HepG2 (cell line): ENCODE measurements around the gene EXOSC6. TPM values are rescaled to one million over a fixed set of nuclear protein-coding genes. Genes with fewer than 3 reads are reported as not detected.

Experiments
- CREB1 ChIP-seq, 2 experiments: fragments of 450-650 bp in 1 of 2; IDR thresholded peaks; 2 replicates each; pipeline ENCODE4 v1.6.1; 2016 to 2017; ENCODE audit warnings: control low read depth in 1 of 2, mild to moderate bottlenecking in 1 of 2, missing compliant biosample characterization in 1 of 2, missing genetic modification characterization in 1 of 2
- DNMT1 ChIP-seq: sonication (generic); formaldehyde crosslinking; IDR thresholded peaks from 2 replicates; pipeline ENCODE4 v1.5.1; 2020; ENCODE audit warnings: mild to moderate bottlenecking, missing genetic modification reagents
- FOXM1 ChIP-seq: sonication (generic); formaldehyde crosslinking; IDR thresholded peaks from 2 replicates; pipeline ENCODE4 v1.5.0; 2020; ENCODE audit warnings: missing genetic modification reagents
- HHEX ChIP-seq: IDR thresholded peaks from 2 replicates; pipeline ENCODE4 v1.6.1; 2016; ENCODE audit warnings: control low read depth
- HOXA7 ChIP-seq: sonication (generic); formaldehyde crosslinking; IDR thresholded peaks from 2 replicates; pipeline ENCODE4 v1.8.1; 2022; ENCODE audit warnings: mild to moderate bottlenecking, missing genetic modification reagents, moderate library complexity
- KDM3A ChIP-seq: IDR thresholded peaks from 2 replicates; pipeline ENCODE4 v1.6.1; 2018; ENCODE audit warnings: low read depth, missing compliant biosample characterization
- NCOA5 ChIP-seq: sonication (generic); formaldehyde crosslinking; IDR thresholded peaks from 2 replicates; pipeline ENCODE4 v1.4.0; 2020; ENCODE audit warnings: missing genetic modification reagents
- NFKB2 ChIP-seq: sonication (generic); formaldehyde crosslinking; IDR thresholded peaks from 2 replicates; pipeline ENCODE4 v1.4.0; 2020; ENCODE audit warnings: missing genetic modification reagents, borderline replicate concordance
- NR2F1 ChIP-seq, 2 experiments: fragments of 450-650 bp in 1 of 2; formaldehyde crosslinking in 1 of 2; IDR thresholded peaks; 2 replicates each; pipeline versions ENCODE4 v1.5.0 to v1.6.1; 2016 to 2020; ENCODE audit warnings: mild to moderate bottlenecking in 1 of 2, missing compliant biosample characterization in 1 of 2, missing genetic modification reagents in 1 of 2, moderate library complexity in 1 of 2
- POLR2A ChIP-seq, 2 experiments: IDR thresholded peaks; 2 replicates each; pipeline ENCODE4 v1.6.1; 2011; ENCODE audit warnings: low read depth in 2 of 2, low read length in 2 of 2, mild to moderate bottlenecking in 1 of 2, moderate library complexity in 1 of 2; ENCODE audit not compliant: insufficient read depth in 1 of 2
- PRPF4 ChIP-seq: fragments of 200-400 bp; formaldehyde crosslinking; IDR thresholded peaks from 2 replicates; pipeline ENCODE4 v1.6.1; 2016; ENCODE audit warnings: low read length, low read depth; ENCODE audit not compliant: poor library complexity, severe bottlenecking
- SMAD3 ChIP-seq: sonication (generic); formaldehyde crosslinking; IDR thresholded peaks from 2 replicates; pipeline ENCODE4 v1.4.0; 2020; ENCODE audit warnings: missing genetic modification reagents
- XRCC5 ChIP-seq: fragments of 200-400 bp; formaldehyde crosslinking; optimal IDR thresholded peaks from 2 replicates; pipeline ENCODE3; 2017; ENCODE audit warnings: mild to moderate bottlenecking, low read length
- ZFP1 ChIP-seq: IDR thresholded peaks from 2 replicates; pipeline ENCODE4 v1.6.1; 2016
- ZKSCAN5 ChIP-seq: sonication (generic); formaldehyde crosslinking; IDR thresholded peaks from 2 replicates; pipeline ENCODE4 v1.5.1; 2020; ENCODE audit warnings: mild to moderate bottlenecking, missing genetic modification reagents
- ZNF10 ChIP-seq: sonication (generic); formaldehyde crosslinking; IDR thresholded peaks from 2 replicates; pipeline ENCODE4 v1.4.0; 2020; ENCODE audit warnings: mild to moderate bottlenecking, low read depth, missing genetic modification reagents, borderline replicate concordance
- ZNF839 ChIP-seq: sonication (generic); formaldehyde crosslinking; IDR thresholded peaks from 2 replicates; pipeline ENCODE4 v1.4.0; 2020; ENCODE audit warnings: missing genetic modification reagents, mild to moderate bottlenecking, borderline replicate concordance
- polyA plus RNA-seq, 8 experiments: library from polyadenylated mRNA; depleted of rRNA in 3 of 8; stranded (reverse) in 7 of 8; unstranded in 1 of 8; fragments of >200 nt; fragmentation: Illumina TruSeq in 4 of 8; extraction: Trizol in 4 of 8; gene quantifications; 2 replicates each; pipeline versions ENCODE4 v1.2.1 to v1.2.3, GENCODE V29; 2011 to 2016; ENCODE audit warnings: low read depth in 4 of 8, missing spikeins in 1 of 8, mixed read lengths in 1 of 8; ENCODE audit not compliant: insufficient read depth in 1 of 8
- total RNA-seq, 5 experiments: library from RNA; depleted of rRNA; stranded (reverse); fragments of >200 nt; fragmentation: Illumina TruSeq; extraction: Trizol; gene quantifications; 2 replicates each; pipeline ENCODE4 v1.2.3, GENCODE V29; 2016; ENCODE audit warnings: low read depth in 1 of 5
- TF ChIP-seq, protein P1 (sequence below): sonication (generic); formaldehyde crosslinking; IDR thresholded peaks from 2 replicates; pipeline ENCODE4 v1.8.0; 2022; ENCODE audit warnings: mild to moderate bottlenecking, missing genetic modification reagents; ENCODE audit not compliant: insufficient replicate concordance
- TF ChIP-seq, protein P2 (sequence below): sonication (generic); formaldehyde crosslinking; IDR thresholded peaks from 2 replicates; pipeline ENCODE4 v1.5.0; 2020; ENCODE audit warnings: missing genetic modification reagents, mild to moderate bottlenecking, borderline replicate concordance
- TF ChIP-seq, protein P3 (sequence below): sonication (generic); formaldehyde crosslinking; IDR thresholded peaks from 2 replicates; pipeline ENCODE4 v1.5.0; 2020; ENCODE audit warnings: missing genetic modification reagents
- TF ChIP-seq, protein P4 (sequence below): sonication (generic); formaldehyde crosslinking; conservative IDR thresholded peaks from 2 replicates; pipeline ENCODE4 v1.4.0; 2020; ENCODE audit warnings: missing genetic modification reagents
- TF ChIP-seq, protein P5 (sequence below): IDR thresholded peaks from 2 replicates; pipeline ENCODE4 v1.6.1; 2016; ENCODE audit warnings: mild to moderate bottlenecking

Gene EXOSC6
- total and polyA plus RNA-seq, 2 of the 13 experiments (the other 11 are each of a cell fraction or from before 2014, with no cell fraction given), result 13.1 to 39.9 TPM

DNA sequence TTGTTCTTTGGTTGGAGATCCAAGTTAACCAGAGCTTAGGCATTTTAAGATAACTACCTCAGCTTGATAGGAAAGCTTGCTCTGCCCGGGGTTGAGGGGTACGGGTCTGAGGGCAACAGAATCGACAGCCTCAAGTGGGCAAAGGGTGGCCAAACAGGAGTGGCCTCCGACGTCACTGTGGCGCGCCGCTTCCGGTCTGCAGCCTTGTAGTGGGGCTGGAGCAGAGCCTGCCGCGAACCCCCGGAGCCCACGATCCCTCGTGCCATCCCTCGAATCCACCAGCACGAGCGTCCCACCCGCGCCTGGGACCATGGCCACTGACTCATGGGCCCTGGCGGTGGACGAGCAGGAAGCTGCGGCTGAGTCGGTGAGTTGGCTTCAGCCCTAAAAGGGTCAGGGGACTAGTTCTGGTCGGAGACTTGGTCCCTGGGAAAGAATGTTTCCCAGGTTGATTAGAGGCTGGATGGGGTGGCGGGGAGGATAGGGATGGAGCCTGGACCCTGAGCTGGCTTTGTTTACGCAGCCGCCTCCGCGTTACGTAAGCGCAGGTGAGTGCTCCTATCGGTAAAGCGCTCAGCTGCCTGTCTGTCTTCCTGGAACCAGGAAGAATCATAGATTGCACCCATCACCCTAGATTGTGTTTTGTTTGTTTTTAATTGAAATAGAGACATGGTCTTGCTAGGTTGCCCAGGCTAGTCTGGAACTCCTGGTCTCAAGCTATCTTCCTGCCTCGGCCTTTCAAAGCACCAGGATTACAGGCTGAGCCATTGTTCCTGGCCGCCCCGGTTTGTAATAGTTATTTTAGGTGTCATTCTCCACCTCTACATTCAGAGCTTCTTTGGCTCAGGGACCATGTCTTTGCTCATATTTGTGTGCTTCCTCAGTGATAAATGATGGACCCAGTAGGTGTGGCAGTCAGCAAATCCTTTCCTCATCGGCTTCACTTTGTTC lies 47.5 kb upstream of the EXOSC6 start, which contains the start of gene DDX19B (continued):
- TF ChIP-seq FOXM1, result no peak
- TF ChIP-seq, protein P1, sequence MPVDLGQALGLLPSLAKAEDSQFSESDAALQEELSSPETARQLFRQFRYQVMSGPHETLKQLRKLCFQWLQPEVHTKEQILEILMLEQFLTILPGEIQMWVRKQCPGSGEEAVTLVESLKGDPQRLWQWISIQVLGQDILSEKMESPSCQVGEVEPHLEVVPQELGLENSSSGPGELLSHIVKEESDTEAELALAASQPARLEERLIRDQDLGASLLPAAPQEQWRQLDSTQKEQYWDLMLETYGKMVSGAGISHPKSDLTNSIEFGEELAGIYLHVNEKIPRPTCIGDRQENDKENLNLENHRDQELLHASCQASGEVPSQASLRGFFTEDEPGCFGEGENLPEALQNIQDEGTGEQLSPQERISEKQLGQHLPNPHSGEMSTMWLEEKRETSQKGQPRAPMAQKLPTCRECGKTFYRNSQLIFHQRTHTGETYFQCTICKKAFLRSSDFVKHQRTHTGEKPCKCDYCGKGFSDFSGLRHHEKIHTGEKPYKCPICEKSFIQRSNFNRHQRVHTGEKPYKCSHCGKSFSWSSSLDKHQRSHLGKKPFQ (CRISPR knock-in tag), result no peak
- TF ChIP-seq SMAD3 (CRISPR knock-in tag), result peak; percentile 72
- TF ChIP-seq, protein P2, sequence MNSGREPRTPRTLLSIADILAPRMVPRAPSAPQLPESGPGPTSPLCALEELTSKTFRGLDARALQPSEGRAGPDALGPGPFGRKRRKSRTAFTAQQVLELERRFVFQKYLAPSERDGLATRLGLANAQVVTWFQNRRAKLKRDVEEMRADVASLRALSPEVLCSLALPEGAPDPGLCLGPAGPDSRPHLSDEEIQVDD (CRISPR knock-in tag), result peak; percentile 92; the same call in 1 of the 2 replicates
- TF ChIP-seq, protein P3, sequence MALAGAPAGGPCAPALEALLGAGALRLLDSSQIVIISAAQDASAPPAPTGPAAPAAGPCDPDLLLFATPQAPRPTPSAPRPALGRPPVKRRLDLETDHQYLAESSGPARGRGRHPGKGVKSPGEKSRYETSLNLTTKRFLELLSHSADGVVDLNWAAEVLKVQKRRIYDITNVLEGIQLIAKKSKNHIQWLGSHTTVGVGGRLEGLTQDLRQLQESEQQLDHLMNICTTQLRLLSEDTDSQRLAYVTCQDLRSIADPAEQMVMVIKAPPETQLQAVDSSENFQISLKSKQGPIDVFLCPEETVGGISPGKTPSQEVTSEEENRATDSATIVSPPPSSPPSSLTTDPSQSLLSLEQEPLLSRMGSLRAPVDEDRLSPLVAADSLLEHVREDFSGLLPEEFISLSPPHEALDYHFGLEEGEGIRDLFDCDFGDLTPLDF (CRISPR knock-in tag), result no peak
- TF ChIP-seq HHEX (CRISPR knock-in tag), result no peak
- TF ChIP-seq POLR2A (IDR thresholded peaks at IDR 0.05; ENCODE audit: insufficient read depth in 1 of 2, low read depth in 2 of 2, low read length in 2 of 2), result peak; percentile 87 to 98
- TF ChIP-seq, protein P4, sequence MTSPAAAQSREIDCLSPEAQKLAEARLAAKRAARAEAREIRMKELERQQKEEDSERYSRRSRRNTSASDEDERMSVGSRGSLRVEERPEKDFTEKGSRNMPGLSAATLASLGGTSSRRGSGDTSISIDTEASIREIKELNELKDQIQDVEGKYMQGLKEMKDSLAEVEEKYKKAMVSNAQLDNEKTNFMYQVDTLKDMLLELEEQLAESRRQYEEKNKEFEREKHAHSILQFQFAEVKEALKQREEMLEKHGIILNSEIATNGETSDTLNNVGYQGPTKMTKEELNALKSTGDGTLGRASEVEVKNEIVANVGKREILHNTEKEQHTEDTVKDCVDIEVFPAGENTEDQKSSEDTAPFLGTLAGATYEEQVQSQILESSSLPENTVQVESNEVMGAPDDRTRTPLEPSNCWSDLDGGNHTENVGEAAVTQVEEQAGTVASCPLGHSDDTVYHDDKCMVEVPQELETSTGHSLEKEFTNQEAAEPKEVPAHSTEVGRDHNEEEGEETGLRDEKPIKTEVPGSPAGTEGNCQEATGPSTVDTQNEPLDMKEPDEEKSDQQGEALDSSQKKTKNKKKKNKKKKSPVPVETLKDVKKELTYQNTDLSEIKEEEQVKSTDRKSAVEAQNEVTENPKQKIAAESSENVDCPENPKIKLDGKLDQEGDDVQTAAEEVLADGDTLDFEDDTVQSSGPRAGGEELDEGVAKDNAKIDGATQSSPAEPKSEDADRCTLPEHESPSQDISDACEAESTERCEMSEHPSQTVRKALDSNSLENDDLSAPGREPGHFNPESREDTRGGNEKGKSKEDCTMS (CRISPR knock-in tag), result no peak
- TF ChIP-seq, protein P5, sequence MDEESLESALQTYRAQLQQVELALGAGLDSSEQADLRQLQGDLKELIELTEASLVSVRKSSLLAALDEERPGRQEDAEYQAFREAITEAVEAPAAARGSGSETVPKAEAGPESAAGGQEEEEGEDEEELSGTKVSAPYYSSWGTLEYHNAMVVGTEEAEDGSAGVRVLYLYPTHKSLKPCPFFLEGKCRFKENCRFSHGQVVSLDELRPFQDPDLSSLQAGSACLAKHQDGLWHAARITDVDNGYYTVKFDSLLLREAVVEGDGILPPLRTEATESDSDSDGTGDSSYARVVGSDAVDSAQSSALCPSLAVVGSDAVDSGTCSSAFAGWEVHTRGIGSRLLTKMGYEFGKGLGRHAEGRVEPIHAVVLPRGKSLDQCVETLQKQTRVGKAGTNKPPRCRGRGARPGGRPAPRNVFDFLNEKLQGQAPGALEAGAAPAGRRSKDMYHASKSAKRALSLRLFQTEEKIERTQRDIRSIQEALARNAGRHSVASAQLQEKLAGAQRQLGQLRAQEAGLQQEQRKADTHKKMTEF, result peak; percentile 97
- peak; percentile 86 for TF ChIP-seq ZFP1 (CRISPR knock-in tag)
- TF ChIP-seq CREB1 (IDR thresholded peaks at IDR 0.05), result peak; percentile 90
- TF ChIP-seq CREB1 (CRISPR knock-in tag; IDR thresholded peaks at IDR 0.05), result peak; percentile 98
- TF ChIP-seq XRCC5, result peak; percentile 60
- 0 out of 2 replicates have a peak, but pooled peaks have one; percentile 53 for TF ChIP-seq ZKSCAN5 (CRISPR knock-in tag)
- no peak for TF ChIP-seq PRPF4
- peak; percentile 96 for TF ChIP-seq ZNF839 (CRISPR knock-in tag)
- TF ChIP-seq NR2F1 (CRISPR knock-in tag; IDR thresholded peaks at IDR 0.05), result no peak
- no peak for TF ChIP-seq NCOA5 (CRISPR knock-in tag)
- TF ChIP-seq DNMT1 (CRISPR knock-in tag), result peak; percentile 91; the same call in 1 of the 2 replicates
- 0 out of 2 replicates have a peak, but pooled peaks have one; percentile 31 for TF ChIP-seq ZNF10 (CRISPR knock-in tag)
- TF ChIP-seq KDM3A (CRISPR knock-in tag), result peak; percentile 88; the same call in 1 of the 2 replicates
- peak; percentile 98; the same call in 1 of the 2 replicates for TF ChIP-seq NFKB2 (CRISPR knock-in tag)
- no peak for TF ChIP-seq HOXA7 (CRISPR knock-in tag)
